ENCODE results near the gene SEC31B. TPM values are rescaled to one million over a fixed set of nuclear protein-coding genes. Genes with fewer than 3 reads are reported as not detected.

The SEC31B gene
- total RNA-seq, 1 experiment from 2014 or later = 6.3 TPM

- H2BK5ac ChIP-seq (ENCODE audit: insufficient read length, low read length) = no peak overlapping the region
- no peak overlapping the region for H2BK20ac ChIP-seq (ENCODE audit: low read depth, low read length, poor library complexity, severe bottlenecking)
- no peak overlapping the region for H2BK120ac ChIP-seq (ENCODE audit: low read depth, low read length, poor library complexity, severe bottlenecking)
- no peak overlapping the region for H4K8ac ChIP-seq (replicated peaks; ENCODE audit: insufficient read length, low read depth, low read length)
- peaks cover 0 to 6% of the 10 kb centered on the region in 2 experiments; a peak in 2 of 5 replicates for H3K9me3 Mint-ChIP-seq
- H3K36me3 Mint-ChIP-seq (ENCODE audit: insufficient read depth in 1 of 3, low read depth in 3 of 3) = peaks cover 8 to 25% (median 19%) of the 10 kb centered on the region in 3 experiments
- peak overlapping the region; percentile 41 to 87 (median 78); a peak in 3 of 7 replicates for H3K27ac Mint-ChIP-seq
- no peak overlapping the region for H3K14ac ChIP-seq (ENCODE audit: insufficient read depth, low read length)
- H3T11ph ChIP-seq (ENCODE audit: low read length) = no peak overlapping the region
- peaks cover 65% of the 10 kb centered on the region for H3K27me3 ChIP-seq (ENCODE audit: insufficient read depth, low read length)
- no peak overlapping the region for H2BK12ac ChIP-seq (ENCODE audit: insufficient read length, low read depth, low read length)
- no peak overlapping the region for H3K27ac ChIP-seq (ENCODE audit: insufficient read length, low read depth, low read length)
- DNase-seq = peak; percentile 52
- H3K4me1 ChIP-seq (ENCODE audit: insufficient read depth, low read length) = peaks cover 7% of the 10 kb centered on the region
- H3K4me2 ChIP-seq (ENCODE audit: insufficient read depth, insufficient read length, low read length) = peak overlapping the region; percentile 50
- H3K79me2 ChIP-seq (ENCODE audit: insufficient read depth, low read length) = no peaks in the 10 kb centered on the region
- no peak overlapping the region for H2AK5ac ChIP-seq (ENCODE audit: insufficient read length, low read length)
- H3K4ac ChIP-seq (ENCODE audit: low read depth, low read length) = no peak overlapping the region
- WGBS (ENCODE audit: extremely low coverage, insufficient read length, low lambda C conversion rate) = no CpG with 5 or more reads among the region's 10 CpGs
- H3K18ac ChIP-seq (ENCODE audit: insufficient read length, low read depth, low read length) = no peak overlapping the region
- H4K91ac ChIP-seq (ENCODE audit: insufficient read length, low read depth, low read length) = no peak overlapping the region
- peaks cover 95% of the 10 kb centered on the region for H3K27me3 Mint-ChIP-seq (ENCODE audit: low read depth)
- no peaks in the 10 kb centered on the region for H3K9me3 ChIP-seq (ENCODE audit: control insufficient read depth, low read depth, low read length)
- no peak overlapping the region for H3K9ac ChIP-seq (ENCODE audit: extremely low read depth, insufficient read length, low read length)
- H3K4me3 Mint-ChIP-seq = peak overlapping the region; percentile 24 to 65; a peak in 4 of 5 replicates
- no peak overlapping the region for H3K56ac ChIP-seq (ENCODE audit: insufficient read length, low read depth, low read length)
- no peak overlapping the region for H2BK15ac ChIP-seq (ENCODE audit: low read depth, low read length)
- no peak overlapping the region for H4K5ac ChIP-seq (ENCODE audit: insufficient read length, low read depth, low read length)
- no peaks in the 10 kb centered on the region for H3K79me1 ChIP-seq (ENCODE audit: insufficient read depth, low read depth, low read length, poor library complexity, severe bottlenecking)
- H3K23me2 ChIP-seq (ENCODE audit: insufficient read length, low read depth, low read length, poor library complexity, severe bottlenecking) = peaks cover 8% of the 10 kb centered on the region
- no peak for TF ChIP-seq CTCF (conservative IDR thresholded peaks at IDR 0.05)
- no peaks in the 10 kb centered on the region for H4K20me1 ChIP-seq (ENCODE audit: control insufficient read depth, insufficient read depth, insufficient read length)
- no peak overlapping the region for H3K23ac ChIP-seq (ENCODE audit: insufficient read length, low read depth, low read length)
- H2AFZ ChIP-seq (ENCODE audit: low read length) = no peak overlapping the region
- H3K4me1 Mint-ChIP-seq = peaks cover 50 to 52% of the 10 kb centered on the region in 2 experiments
These were observed 33.7 kb downstream of the SEC31B start for GRCh38 chr10:100485801-100486495.
